ENCODE measurements around the gene SPATA18.

DNA sequence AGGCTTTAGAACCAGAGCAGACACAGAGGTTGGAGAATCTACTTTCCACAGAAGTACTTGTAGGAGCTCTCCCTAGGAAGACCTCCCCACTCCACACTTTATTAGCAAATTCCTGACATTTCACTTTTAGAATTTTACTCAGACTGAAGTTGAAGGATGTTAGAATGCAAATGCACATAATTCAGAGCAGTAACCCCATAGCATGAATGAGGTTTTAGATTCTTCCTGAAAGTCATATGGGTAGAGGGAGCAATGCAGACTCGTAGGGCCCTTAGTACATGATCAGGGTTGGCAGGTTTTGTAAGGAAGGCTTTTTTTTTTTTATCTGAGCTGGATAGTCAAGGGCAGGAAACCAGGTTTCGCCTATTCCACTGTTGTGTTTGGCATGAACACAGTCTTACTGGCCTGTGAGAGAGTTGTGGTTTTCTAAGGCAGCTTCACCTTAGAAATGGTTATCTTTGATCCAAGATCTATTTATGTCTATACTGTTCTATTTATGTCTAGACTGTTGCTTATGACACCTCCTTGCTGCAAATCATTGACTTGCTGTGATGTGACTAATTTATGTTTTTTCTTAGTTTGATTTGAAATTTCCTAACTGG, 48.9 kb downstream of the SPATA18 start:
- TF ChIP-seq, protein P1, sequence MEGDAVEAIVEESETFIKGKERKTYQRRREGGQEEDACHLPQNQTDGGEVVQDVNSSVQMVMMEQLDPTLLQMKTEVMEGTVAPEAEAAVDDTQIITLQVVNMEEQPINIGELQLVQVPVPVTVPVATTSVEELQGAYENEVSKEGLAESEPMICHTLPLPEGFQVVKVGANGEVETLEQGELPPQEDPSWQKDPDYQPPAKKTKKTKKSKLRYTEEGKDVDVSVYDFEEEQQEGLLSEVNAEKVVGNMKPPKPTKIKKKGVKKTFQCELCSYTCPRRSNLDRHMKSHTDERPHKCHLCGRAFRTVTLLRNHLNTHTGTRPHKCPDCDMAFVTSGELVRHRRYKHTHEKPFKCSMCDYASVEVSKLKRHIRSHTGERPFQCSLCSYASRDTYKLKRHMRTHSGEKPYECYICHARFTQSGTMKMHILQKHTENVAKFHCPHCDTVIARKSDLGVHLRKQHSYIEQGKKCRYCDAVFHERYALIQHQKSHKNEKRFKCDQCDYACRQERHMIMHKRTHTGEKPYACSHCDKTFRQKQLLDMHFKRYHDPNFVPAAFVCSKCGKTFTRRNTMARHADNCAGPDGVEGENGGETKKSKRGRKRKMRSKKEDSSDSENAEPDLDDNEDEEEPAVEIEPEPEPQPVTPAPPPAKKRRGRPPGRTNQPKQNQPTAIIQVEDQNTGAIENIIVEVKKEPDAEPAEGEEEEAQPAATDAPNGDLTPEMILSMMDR (conservative IDR thresholded peaks at IDR 0.05 in 1 of 2, IDR thresholded peaks at IDR 0.05 in 1 of 2; ENCODE audit: low read depth in 1 of 2, low read length in 2 of 2) = no peak
- no peak for TF ChIP-seq EZH2 (IDR thresholded peaks at IDR 0.05; ENCODE audit: low read length, missing control alignments)

All from fibroblast of lung (primary cell).